Left lobe of liver (tissue), 2 donors: ENCODE results near the gene CEP95. TPM values are rescaled to one million over a fixed set of nuclear protein-coding genes. Genes with fewer than 3 reads are reported as not detected.
A peak's percentile ranks its signal among the peaks of the same experiment; 100 is the strongest.
"Not testable (repeated sequence)": the region's sequence is repeated elsewhere in the genome, so short reads cannot be mapped to it uniquely, and the experiment has no call there.

Experiments used
- ATAC-seq: fragments of 200-7000 bp; cut with Tn5 transposase; one replicate; pipeline ENCODE4 v1.9.1; 2020; ENCODE audit warnings: mild to moderate bottlenecking, moderate library complexity
- DNase-seq: peaks from one replicate; pipeline ENCODE4 v3.0.0-alpha.2; 2020; ENCODE audit warnings: low spot score
- total RNA-seq: library from RNA; stranded (reverse); gene quantifications from one replicate; pipeline ENCODE4 v1.2.1, GENCODE V29; 2021
- donor health status: DM: no; HTN: no; CAD: no; lungs with moderate emphysema.
- donor health status: DM: no; HTN: yes; CAD: no.

Gene CEP95
- total RNA-seq, 1 donor from 2014 or later, result 11.1 TPM

DNA sequence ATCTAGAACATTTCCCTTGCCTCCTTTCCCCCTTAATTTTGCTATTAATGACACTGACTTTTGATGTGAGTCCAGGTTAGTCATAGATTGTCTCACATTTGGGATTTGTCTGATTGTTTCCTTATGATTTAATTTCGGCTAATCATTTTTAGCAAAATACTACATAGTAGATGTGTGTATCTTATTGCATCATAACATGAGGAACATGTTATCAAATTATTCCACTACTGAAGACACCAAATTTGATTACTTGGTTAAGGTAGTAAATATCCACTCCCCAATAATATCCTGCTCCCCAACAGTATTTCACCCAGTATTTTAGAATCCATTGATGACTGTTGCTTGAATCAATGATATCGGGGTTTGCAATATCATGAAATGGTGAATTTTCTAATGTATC, 12.7 kb upstream of the CEP95 start:
- ATAC-seq (no peak), DNase-seq (no peak)

DNA sequence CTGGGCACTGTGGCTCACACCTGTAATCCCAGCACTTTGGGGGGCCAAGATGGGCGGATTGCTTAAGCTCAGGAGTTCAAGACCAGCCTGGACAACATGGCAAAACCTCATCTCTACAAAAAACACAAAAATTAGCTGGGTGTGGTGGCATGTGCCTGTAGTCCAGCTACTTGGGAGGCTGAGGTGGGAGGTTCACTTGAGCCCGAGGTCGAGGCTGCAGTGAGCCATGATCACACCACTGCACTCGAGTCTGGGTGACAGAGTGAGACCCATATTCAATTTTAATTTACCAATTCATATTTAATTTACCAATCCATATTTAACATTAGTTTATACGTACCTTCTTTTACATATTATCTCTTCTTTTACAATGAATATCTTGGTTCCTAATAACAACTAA, 11.5 kb upstream of the CEP95 start:
- not testable (repeated sequence) for ATAC-seq, DNase-seq

DNA sequence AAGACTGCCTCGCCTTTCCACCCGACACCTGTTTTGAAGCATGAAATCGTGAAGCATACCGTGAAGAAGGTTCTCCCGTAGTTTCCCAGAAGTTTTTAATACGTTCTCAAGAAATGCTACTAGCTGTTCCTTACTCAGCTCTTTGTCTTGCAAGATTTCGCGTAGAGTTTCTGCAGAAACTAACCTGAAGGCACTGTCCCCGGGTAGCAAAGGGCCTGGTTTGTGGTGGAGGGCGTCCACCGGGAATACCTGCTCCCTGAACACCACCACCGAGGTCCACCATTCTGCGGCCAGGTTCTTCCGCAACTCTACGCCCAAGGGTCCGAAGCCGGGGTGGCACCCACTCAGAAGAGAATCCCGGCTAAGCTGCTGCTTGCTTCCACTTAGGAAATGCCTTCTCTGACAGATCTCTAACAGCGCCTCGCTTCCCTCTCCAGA, 10.4 kb upstream of the CEP95 start:
- DNase-seq (no peak), ATAC-seq (no peak)

DNA sequence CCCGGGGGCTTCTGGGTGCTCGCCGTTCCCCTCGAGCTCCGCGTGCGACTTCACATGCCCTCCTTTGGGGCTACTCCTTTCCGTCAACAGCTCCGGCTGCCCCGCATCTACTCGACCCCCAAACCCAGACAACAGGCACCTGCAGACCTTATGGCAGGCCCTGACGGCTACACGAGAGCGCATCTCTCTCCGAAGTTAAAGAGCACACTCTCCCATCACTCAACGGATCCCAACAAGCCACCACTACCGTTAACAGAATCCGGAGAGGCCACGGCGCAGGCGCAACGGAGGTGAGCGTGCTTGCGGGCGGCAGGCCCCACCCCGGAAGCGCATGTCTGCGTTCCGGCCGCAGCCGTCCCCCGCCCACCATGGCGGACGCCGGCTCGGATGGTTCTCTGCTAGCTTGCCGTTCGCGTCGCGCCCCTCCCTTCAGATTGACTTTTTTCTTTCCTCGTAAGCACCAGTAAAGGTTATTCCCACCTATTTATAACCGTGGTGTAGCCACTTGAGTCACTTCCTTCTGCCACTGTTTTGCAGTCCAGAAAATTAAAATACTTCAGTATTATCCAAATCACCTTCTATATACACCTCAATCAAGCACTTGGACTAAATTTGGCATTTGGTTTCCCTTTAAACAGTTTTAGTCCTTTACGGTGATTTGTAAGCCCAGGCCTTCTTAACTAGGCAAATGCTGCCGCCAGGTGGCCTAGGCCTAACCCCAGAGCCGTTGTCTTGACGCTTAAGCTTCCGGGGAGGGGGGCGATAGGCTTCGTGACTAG, 9.8 kb upstream of the CEP95 start, which contains the start of gene POLG2:
Gene POLG2 (minus strand): TSS at position 269 of the 779 bp plus-strand sequence. CDS start 86 bp downstream, at position 183.
- DNase-seq, result peak; percentile 94
- peak; percentile 96 for ATAC-seq

DNA sequence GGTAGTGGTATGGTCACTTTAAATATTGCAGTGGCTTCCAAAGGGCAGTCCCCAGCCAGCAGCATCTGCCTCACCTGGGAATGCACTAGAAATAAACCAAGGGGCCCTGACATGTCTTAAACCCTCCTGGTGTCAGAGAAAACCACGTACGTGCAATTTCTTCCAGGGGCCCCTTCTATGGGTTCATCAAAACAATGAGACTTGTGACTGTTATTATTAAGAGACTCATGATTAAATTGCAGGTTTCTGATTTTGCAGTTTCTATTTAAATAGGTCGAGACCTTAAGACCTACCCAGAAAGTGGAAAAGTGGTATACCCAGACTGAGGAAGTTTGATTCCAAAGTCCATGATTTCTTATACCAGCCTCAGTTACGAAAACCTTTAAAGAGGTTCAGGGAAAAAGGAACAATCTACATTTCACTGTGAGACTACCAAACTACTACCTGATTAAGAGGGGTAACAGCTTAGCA, 9.2 kb upstream of the CEP95 start:
- no peak for DNase-seq
- ATAC-seq, result peak; percentile 3

DNA sequence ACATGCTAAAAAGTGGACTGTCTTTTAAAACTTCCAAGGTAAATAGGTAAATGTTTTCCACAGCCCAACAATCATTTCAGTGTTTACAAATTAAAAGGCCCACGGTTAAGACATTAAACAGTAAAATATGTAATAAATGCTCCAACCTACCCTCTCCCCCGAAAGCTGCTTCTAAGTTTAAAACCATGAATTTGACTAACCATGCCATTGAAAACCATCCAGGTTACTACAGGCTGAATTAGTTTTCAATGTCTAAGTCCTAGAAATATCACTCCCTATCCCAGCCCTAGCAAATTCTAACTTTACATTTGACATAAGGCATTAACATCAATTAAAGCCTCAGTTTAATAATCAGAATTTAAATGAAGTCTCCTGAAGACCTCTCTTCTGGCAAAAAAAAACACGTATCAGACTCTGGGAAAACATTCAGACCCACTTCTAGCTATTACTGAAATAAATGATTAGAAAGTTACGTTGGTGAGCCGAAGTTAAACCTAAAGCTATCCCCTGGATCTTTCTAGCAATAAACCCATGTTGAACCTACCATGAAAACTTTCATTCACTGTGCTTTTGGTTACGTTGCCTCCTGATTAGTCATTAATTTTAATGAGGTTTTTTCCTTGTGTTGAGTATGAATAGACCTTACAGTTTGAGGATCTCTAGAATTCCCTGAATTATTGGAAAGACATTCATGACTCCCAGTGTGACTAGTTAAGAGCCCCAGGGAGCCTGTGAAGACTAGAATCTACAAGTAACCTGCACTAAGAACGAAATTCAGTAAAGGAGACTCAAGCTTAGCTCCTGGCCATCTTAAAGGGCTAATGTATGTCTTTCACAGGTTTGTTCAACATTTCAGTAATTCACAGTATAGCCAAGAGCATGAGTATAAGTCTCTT, 8.2 kb upstream of the CEP95 start:
- DNase-seq, result no peak
- ATAC-seq, result no peak

DNA sequence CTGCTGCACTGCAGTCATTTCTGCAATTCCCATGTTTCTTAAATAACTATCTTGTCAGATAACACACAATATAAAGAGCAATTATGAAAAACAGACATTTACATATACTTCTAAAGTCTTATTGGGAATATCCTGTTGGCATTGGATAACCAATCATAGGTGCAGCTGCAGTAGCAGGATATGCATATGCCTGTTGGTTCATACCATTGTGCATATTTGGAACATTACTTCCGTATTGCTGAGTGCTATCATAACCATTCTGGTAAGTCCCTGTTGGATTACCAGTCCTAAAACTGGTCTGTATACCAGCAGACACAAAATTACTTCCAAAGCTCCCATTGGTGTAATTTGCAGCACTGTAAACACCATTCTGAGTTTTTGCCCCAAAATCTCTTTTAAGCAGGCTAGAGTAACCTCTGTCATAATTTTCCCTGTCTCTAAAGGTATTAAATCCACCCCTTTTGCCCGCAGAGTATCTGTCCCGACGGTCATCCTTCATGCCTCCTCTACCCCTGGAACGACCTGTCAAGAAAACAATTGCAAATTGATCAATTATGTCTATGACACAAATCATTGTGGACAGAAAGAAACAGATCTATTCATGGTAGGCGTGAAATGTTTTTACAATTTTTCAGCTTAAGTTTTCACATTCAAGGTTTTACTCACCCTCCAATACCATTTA, 6.8 kb upstream of the CEP95 start:
- ATAC-seq (no peak), DNase-seq (no peak)

DNA sequence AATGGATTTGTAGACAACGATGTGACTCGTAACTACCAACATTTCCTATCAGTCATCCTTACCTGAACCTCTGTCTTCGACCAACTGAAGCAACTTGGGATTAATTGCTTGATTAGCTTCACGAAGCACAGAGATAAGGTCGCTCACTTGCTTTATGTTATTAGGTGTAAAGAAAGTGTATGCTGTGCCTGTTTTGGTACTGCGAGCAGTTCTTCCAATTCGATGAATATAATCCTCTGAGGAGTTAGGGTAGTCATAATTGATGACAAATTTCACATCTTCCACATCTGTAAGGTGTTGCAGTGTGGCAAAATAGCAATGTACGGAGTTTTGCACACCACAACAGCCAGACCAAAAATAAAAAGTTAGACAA, 6.3 kb upstream of the CEP95 start:
- ATAC-seq (no peak), DNase-seq (no peak)

DNA sequence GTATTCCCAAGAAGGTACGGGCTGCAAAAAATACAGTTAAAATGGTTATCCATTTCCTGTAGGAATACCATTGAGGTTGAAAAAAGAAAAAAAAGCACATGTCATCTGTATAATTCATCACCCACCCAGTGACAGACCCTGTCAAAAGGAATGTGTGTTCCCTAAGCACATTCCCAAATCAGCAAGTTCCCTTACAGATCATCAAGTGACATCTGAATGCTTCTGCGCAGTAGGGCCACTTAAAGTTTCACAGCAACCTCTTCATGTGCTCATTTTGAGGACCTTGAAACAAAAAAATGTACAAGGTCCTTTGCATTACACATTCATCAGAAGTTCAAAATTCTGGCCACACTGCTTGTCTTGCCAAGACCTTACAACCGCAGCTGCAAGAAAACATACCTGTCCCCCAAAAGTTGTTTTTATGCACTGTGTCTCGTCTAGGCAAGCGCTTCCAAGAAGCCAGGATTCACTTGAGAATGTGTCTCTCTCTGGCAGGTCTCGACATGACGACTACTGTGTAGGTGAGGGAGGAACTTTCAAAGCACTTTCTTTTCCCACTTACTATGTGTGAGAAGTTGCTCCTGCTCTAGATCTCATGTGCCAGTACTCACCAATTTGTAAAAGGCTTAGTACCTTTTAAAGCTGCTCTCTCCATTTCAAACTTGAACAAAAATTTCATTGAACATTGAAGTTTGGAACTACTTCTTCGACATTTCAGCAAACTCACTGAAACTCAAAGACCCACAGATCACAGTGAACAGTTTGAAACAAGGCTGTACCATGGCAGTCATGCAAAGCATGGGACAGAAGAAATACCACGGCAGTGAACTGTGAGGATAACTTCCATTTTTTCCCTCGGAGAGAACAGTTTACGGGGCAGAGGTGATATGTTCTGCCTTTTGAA, 5.7 kb upstream of the CEP95 start:
- DNase-seq (no peak), ATAC-seq (no peak)

DNA sequence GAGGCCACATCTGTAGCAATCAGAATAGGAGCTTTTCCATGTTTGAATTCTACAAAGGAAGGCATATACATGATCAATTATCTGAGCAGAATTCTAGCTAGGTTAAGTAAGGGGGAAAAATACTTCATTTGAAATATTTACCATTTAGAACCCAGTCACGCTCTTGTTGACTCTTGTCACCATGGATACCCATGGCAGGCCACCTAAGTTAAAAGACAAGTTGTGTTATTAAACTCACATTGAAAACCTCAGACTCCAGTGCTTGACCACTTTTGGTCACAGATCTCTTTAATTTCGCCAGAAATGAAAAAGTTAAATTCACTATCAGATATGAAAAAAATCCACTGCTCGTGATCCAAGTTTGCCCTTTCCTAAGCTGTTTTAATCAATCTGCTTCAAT, 4.8 kb upstream of the CEP95 start:
- ATAC-seq, result no peak

DNA sequence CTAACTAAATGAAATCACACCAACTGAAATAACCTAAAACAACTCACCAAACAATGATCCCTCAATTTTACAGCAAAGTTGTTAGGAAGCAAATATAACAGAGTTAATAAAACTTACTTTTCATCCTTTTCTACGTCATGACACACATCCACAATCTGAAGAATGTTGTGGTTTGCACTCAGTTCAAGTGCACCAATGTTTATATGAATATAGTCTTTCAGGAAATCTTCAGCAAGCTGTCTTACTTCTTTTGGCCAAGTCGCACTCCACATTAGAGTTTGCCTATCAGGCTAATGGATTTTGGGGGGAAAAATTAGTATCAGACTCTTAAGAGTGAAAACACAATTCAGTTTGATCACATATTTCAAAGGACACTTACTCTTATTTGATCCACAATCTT, 4.0 kb upstream of the CEP95 start:
- ATAC-seq, result no peak

More for the DNA sequence above, 4.8 kb upstream of the CEP95 start:
- DNase-seq, result no peak

DNA sequence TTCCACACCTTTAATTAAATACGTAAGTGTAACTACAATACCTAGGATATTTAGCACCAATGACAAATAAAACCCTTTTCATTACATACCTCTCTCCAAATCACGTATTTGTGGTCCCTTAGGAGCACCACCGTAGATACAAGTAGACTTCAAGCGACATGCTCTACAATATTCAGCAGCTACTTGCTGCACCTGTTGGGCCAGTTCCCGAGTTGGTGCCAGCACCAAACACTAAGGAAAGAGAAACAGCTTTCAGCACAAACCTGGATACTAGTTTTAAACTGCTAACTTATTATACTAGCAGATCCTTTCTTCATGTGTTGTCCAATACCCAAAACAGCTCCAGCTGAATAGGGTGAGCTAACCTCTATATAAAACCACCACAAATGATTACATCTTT, 3.4 kb upstream of the CEP95 start:
- no peak for DNase-seq
- ATAC-seq, result no peak

More for the DNA sequence above, 4.0 kb upstream of the CEP95 start:
- no peak for DNase-seq

DNA sequence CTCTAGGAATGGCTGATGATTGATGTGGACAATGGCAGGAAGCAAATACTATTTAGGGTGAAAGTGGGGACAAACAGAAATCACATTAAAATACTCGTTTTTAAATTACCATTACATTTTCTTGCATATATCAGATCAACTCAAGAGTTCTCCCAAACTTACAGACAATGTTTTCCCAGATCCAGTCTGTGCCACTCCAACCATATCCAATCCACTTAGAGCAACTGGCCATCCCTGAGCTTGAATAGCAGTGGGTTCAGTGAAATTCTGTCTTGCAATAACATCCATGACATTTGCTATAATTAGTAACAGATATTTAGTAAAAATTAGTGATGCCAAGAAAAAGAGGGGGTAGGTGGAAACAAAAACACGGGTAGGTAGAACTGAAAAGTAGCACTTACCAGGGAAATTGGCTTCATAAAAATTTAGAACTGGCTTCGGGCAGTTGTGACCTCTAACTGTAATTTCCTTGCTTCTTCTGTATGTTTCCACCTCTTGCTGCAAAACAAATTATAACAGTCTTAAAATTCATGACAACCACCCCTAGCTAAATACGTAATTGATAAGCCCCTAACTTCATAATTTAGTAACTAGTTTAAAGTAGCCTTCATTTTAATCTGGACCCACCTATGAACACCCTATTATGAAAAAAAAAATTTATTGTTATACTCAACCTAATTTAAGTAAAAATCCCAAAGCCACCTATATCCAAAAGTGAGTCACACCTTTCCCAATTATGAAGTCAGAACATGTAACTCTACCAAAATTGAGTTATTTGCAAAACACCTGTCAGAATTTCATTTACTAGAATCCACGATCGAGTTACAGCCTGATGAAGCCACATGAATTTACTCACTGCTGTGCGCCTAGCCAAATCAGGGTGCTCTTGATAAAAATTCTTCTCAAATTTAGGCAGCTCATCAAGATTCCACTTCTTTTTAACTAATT, 2.7 kb upstream of the CEP95 start:
- ATAC-seq (no peak), DNase-seq (no peak)

DNA sequence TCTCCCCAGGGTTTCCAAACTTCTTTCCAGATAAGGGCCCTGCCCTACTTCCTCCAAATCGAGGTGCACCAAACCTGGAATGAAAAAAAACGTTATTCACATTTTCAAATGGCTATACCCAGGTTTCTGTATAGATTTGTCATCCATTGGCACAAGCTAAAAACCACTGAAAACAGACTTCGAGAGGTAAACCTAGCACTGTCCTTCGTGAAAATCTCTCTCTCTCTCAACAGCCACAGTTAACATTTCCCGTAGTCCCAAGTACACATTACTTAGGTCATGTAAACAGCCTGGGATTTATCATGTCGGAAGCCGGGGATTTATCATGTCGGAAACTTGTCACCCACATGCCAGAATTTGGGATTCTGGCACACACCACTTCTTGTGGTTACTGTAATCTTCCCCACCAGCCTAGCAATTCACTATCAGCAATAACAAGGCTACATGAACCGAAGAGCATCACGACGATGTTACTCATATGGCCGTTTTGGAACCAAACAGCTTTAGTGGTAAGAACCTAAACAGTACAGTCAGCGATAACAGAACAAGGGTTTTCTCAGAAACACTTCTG, 1.9 kb upstream of the CEP95 start:
- no peak for DNase-seq
- no peak for ATAC-seq

DNA sequence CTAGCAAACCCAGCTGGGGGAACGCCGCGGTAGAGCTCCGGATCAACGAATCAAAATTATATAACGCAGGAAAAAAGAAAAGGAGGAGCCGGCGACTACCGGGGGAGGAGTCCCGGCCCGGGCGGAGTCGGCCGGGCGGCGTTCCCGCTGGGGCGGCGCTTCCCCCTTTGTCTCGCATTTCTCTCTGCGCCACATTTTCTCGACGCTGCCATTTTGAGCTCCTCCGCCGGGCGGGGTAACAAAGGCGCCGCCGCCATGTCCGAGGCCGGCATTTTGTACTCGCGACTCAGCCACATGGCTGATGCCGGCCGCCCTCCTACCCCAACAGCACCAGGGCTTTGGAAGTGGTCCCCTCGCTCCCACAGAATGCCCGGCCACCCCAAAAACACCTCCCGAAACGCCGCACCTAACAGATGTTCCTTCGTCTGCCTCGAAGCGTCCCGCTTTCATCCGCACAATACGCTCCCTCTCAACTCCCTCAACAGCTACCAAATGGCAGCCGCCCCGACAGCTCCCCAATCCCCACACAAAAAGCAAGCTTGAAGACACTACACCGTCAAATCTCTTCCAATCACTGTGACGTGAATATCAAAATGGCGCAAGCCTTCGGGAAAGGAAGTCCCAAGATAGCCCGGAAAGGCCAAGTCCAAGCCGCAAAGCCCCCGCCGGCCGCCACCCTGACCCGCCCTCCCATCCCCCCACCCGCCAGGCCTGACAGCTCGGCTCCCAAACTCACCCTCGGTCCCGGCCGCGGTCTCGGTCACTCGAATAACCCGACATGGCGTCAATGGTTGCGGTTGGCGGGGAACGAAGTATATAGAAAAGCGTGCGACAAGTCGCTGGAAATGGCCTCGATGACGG, 1.2 kb upstream of the CEP95 start:
- peak; percentile 71 for ATAC-seq

DNA sequence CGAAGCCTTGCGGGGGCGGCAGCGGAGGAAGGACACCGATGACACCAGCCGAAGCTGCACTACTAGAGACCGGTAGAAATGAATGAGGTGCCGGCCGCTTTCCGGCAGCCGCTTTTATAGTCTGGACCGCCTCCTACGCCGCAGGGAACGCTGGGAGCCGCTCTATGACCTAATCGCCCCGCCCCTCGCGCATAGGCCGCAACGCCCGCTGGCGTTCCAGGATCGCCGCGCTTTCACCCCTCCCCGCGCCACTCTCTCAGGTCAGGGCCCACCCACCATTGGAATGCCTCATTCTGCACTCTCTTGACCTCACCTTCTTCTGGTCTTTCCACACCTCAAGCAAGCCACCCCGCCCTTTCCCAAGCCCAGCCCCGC, 589 bp upstream of the CEP95 start, which contains the start of gene DDX5:
Gene DDX5 (minus strand): TSS at position 89 of the 375 bp plus-strand sequence. CDS start 170 bp downstream, outside the sequence.
- peak; percentile 80 for ATAC-seq
- DNase-seq, result peak; percentile 97

More for the DNA sequence above, 1.2 kb upstream of the CEP95 start:
- DNase-seq, result peak; percentile 93

DNA sequence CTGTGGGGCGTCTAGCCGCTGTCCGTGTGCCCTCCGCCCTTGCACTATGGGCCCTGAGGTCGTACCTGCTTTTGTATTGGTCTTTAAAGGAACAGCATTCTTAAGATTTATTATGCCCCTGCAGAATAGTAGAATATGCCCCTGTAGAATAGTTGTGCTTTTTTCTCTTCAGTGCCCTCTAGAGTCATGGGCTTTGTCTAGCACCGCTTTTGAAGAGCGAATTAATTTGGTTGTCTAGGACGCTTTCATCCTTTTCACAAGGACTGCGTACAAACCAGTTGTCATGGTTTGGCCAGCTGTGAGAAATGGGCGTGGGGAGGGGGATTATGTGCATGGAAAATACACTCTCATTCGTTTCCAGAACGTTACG, 621 bp downstream of the CEP95 start:
- peak; percentile 38 for ATAC-seq
- DNase-seq, result no peak

DNA sequence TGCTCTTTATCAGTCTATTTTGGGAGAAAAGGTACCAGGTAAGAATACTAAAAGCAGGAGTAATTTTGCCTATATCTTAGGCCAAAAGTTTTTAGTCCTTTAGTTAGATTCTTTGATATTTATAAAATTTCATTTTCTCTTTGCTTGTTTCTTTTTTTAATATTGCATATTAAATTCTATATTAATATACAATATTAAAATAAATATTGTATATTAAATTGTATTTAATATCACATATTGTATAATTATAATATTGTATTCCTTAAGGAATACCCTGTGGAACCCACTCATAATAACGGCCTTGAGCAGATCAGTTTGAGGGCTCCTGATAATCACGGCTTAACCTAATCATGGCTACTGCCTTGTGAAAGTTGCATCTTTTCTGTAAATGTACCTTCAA, 1.9 kb downstream of the CEP95 start:
- ATAC-seq (no peak), DNase-seq (no peak)
